Measurements from ENCODE around the gene USP30. TPM values are rescaled to one million over a fixed set of nuclear protein-coding genes. Genes with fewer than 3 reads are reported as not detected.
"Not testable (repeated sequence)": the region's sequence is repeated elsewhere in the genome, so short reads cannot be mapped to it uniquely, and the experiment has no call there.

USP30 gene
- total RNA-seq, 4 donors from 2014 or later = 6.4 to 21.2 (median 13.3) TPM

DNA sequence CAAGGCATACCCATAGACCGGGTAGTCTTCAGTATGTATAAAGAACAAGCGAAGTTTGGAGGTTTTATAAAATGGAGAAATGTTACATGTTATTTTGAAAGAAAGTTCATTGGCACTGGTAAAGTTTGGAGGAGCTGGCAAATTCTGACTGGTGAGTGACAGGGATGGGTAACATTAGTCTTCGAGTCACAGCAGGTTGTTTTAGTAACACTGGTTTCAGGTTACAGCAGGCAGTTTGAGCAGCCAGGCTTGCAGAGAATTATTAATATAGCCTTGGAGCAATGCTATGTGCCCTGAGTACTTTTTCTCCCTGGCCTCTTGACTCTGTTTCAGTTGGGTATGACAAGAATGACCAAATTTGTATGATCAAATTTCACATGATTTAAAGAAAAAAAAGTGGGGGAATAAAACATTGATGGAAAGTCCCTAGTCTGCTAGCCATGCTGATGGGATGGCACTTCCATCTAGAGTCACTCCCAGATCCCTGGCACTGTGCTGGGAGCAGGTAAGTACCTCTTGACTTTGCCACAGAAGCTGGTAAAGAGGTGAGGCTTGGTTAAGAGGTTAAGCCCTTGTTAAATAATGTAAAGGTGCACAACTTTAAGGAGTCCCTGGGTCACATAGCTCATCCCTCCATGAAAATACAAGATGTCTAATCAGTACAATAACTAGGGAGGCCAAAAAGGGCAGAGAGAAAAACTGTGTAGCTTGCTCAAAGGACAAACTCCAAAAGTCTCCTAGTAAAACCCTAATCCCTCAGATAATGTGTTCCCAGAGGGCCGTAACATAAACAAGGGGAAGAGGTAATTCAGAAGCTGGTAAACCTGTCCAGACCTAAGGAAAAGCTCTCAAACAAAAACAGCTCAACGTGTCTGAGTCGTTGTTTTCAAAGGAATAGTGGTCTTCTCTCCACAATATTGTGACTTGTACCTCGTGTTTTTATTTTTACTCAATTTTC, 18.9 kb upstream of the USP30 start:
- Histone ChIP-seq H3K4me3 (no peak overlapping the region), H3K4me1 (peaks cover 9 to 15% of the 10 kb centered on the region in 2 donors), H3K27ac (peak overlapping the region in 2 of 4 donors; percentile 44 to 59), H3K27me3 (no peaks in the 10 kb centered on the region), H3K36me3 (no peaks in the 10 kb centered on the region), H3K9me3 (no peaks in the 10 kb centered on the region)
- DNase-seq = peak; percentile 28 to 30
- ATAC-seq = peak; percentile 99 to 100
- intact Hi-C loops (cut with DNase I; ENCODE audit: low total_unique reads) = no loop called here
- in situ Hi-C loops (cut with MboI; ENCODE audit: low sequenced_read_pairs in 4 of 4) = no loop called here
- no peak for TF ChIP-seq POLR2A (IDR thresholded peaks at IDR 0.05)
- TF ChIP-seq, protein P1, sequence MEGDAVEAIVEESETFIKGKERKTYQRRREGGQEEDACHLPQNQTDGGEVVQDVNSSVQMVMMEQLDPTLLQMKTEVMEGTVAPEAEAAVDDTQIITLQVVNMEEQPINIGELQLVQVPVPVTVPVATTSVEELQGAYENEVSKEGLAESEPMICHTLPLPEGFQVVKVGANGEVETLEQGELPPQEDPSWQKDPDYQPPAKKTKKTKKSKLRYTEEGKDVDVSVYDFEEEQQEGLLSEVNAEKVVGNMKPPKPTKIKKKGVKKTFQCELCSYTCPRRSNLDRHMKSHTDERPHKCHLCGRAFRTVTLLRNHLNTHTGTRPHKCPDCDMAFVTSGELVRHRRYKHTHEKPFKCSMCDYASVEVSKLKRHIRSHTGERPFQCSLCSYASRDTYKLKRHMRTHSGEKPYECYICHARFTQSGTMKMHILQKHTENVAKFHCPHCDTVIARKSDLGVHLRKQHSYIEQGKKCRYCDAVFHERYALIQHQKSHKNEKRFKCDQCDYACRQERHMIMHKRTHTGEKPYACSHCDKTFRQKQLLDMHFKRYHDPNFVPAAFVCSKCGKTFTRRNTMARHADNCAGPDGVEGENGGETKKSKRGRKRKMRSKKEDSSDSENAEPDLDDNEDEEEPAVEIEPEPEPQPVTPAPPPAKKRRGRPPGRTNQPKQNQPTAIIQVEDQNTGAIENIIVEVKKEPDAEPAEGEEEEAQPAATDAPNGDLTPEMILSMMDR (IDR thresholded peaks at IDR 0.05 in 4 of 5, conservative IDR thresholded peaks at IDR 0.05 in 1 of 5) = no peak

DNA sequence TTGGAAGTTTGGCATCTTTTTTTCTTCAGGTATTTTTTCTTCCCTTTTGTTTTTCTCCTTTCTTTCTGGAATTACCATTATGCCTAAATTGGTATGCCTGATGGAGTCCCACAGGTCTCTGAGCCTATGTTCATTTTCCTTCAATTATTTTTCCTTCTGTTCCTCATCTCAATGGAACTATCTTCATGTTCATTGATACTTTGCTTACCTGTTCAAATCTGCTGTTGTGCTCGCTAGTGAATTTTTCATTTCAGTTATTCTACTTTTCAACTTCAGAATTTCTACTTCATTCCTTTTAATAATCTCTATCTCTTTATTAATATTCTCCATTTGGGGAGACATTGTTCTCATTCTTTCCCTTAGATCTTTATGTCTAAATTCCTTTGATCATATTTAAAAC, 15.4 kb upstream of the USP30 start:
- intact Hi-C loops (cut with DNase I; ENCODE audit: low total_unique reads) = no loop called here
- in situ Hi-C loops (cut with MboI; ENCODE audit: low sequenced_read_pairs in 4 of 4) = no loop called here
- Histone ChIP-seq H3K4me1 (peaks cover 9 to 15% of the 10 kb centered on the region in 2 donors), H3K36me3 (no peaks in the 10 kb centered on the region), H3K27ac (no peak overlapping the region), H3K9me3 (no peaks in the 10 kb centered on the region), H3K27me3 (no peaks in the 10 kb centered on the region), H3K4me3 (no peak overlapping the region)
- ATAC-seq (no peak), DNase-seq (no peak)
- TF ChIP-seq, protein P1 (IDR thresholded peaks at IDR 0.05 in 4 of 5, conservative IDR thresholded peaks at IDR 0.05 in 1 of 5) = no peak
- no peak for TF ChIP-seq POLR2A (IDR thresholded peaks at IDR 0.05)

DNA sequence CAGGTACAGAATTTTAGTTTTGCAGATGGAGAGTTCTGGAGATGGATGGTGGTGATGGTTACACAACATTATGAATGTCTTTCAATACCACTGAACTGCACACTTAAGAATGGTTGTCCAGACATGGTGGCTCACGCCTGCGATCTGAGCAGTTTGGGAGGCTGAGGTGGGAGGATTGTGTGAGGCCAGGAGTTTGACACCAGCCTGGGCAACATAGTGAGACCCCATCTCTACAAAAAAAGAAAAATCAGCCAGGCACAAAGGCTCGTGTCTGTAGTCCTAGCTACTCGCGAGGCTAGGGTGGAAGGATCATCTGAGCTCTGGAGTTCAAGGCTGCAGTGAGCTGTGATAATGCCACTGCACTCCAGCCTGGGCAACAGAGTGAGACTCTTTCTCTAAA, 8.1 kb upstream of the USP30 start:
- no peak for DNase-seq
- in situ Hi-C loops (cut with MboI; ENCODE audit: low sequenced_read_pairs in 4 of 4) = no loop called here
- Histone ChIP-seq H3K9me3 (no peaks in the 10 kb centered on the region), H3K4me1 (no peaks in the 10 kb centered on the region), H3K27ac (no peak overlapping the region), H3K36me3 (no peaks in the 10 kb centered on the region), H3K4me3 (no peak overlapping the region), H3K27me3 (no peaks in the 10 kb centered on the region)
- TF ChIP-seq, protein P1 (IDR thresholded peaks at IDR 0.05 in 4 of 5, conservative IDR thresholded peaks at IDR 0.05 in 1 of 5) = no peak
- TF ChIP-seq POLR2A (IDR thresholded peaks at IDR 0.05) = no peak
- intact Hi-C loops (cut with DNase I; ENCODE audit: low total_unique reads) = no loop called here
- no peak for ATAC-seq

DNA sequence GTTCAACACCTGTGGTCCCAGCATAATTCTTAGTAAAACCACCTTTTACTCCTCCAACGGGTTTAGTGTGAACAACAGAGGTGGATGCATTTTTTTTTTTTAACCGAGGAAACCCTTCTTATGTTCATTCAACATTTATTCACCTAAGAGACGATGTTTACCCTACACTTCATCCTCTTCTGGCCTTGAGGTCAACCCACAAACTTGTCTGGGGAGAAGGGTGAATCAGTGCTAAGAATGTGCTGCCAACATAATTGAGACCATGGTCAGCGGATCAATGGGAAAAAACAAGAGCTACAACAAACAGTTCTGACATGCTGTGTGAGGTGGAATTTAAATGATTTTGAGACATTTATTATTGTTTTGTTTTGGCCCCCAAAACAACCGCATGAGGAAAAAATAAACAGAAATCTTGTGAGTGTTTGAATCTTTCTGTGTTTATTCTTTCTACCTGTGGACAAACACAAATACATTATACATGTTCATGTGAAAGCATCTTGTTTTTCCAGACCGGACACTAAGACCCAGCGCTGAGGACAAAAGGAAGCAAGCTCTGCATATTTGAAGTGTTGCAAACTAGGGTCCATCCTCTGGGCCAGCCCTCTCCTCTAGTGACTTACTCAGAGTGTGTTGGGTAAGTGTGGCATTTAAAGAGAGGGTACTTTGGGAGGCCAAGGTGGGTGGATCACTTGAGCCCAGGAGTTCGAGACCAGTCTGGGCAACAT, 5.1 kb upstream of the USP30 start:
- in situ Hi-C loops (cut with MboI; ENCODE audit: low sequenced_read_pairs in 4 of 4) = no loop called here
- DNase-seq (no peak), ATAC-seq (no peak)
- intact Hi-C loops (cut with DNase I; ENCODE audit: low total_unique reads) = no loop called here
- Histone ChIP-seq H3K27ac (no peak overlapping the region), H3K9me3 (no peaks in the 10 kb centered on the region), H3K36me3 (no peaks in the 10 kb centered on the region), H3K27me3 (no peaks in the 10 kb centered on the region), H3K4me3 (no peak overlapping the region), H3K4me1 (peaks cover 0 to 5% of the 10 kb centered on the region in 2 donors)
- TF ChIP-seq, protein P1 (IDR thresholded peaks at IDR 0.05 in 4 of 5, conservative IDR thresholded peaks at IDR 0.05 in 1 of 5) = no peak
- no peak for TF ChIP-seq POLR2A (IDR thresholded peaks at IDR 0.05)

DNA sequence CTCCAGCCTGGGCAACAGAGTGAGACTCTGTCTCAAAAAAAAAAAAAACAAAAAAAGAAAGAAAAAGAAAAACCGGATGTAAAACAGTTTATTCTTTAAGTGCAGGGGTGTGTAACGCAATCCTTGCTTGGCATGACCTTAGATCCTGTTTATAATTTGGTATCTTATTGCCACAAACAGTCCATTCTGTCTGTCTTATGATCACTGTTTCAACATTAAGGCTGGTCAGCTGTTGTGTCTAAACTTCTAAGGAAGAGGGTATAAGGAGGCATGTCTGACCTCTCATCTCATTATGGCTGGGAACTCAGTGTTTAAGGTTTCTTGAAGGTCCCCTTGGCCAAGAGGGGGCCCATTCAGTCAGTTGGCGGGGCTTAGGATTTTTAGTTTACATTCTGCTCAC, 3.7 kb upstream of the USP30 start:
- H3K4me3 ChIP-seq; ATAC-seq; DNase-seq; H3K36me3 ChIP-seq; H3K27ac ChIP-seq; intact Hi-C loops (cut with DNase I; ENCODE audit: low total_unique reads); in situ Hi-C loops (cut with MboI; ENCODE audit: low sequenced_read_pairs in 4 of 4); H3K9me3 ChIP-seq; H3K27me3 ChIP-seq: not testable (repeated sequence)
- H3K4me1 ChIP-seq = peaks cover 5 to 12% of the 10 kb centered on the region in 2 donors

DNA sequence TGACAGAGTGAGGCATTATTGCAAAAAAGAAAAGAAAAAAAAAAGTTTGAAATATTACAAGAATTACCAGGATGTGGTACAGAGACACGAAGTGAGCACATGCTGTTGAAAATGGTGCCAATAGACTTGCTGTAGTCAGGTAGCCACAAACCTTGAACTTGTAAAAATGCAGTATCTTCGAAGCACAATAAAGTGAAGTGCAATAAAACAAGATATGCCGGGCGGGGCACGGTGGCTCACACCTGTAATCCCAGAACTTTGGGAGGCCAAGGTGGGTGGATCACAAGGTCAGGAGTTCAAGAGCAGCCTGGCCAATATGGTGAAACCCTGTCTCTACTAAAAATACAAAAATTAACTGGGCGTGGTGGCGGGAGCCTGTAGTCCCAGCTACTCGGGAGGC, 2.6 kb upstream of the USP30 start:
- in situ Hi-C loops (cut with MboI; ENCODE audit: low sequenced_read_pairs in 4 of 4); H3K36me3 ChIP-seq; H3K27ac ChIP-seq; DNase-seq; H3K9me3 ChIP-seq; H3K4me3 ChIP-seq; ATAC-seq; H3K27me3 ChIP-seq: not testable (repeated sequence)
- peaks cover 11 to 21% of the 10 kb centered on the region in 2 donors for H3K4me1 ChIP-seq
- intact Hi-C loops (cut with DNase I; ENCODE audit: low total_unique reads) = loop anchor here (5.0 kb wide), 1 partner anchor 487 kb away; the partner anchor contains the start of genes ISCU and SART3
